GM20000 (cell line): Measurements from ENCODE around the gene NRAP.

Experiments
- DNase-seq: peaks from one replicate; pipeline ENCODE4 v3.0.0; 2012; ENCODE audit warnings: low spot score
- CTCF ChIP-seq: IDR thresholded peaks from 2 replicates; pipeline ENCODE4 v1.5.1; 2012; ENCODE audit warnings: mild to moderate bottlenecking, control low read depth; ENCODE audit errors: extremely low read depth, missing control alignments

NRAP gene

DNA sequence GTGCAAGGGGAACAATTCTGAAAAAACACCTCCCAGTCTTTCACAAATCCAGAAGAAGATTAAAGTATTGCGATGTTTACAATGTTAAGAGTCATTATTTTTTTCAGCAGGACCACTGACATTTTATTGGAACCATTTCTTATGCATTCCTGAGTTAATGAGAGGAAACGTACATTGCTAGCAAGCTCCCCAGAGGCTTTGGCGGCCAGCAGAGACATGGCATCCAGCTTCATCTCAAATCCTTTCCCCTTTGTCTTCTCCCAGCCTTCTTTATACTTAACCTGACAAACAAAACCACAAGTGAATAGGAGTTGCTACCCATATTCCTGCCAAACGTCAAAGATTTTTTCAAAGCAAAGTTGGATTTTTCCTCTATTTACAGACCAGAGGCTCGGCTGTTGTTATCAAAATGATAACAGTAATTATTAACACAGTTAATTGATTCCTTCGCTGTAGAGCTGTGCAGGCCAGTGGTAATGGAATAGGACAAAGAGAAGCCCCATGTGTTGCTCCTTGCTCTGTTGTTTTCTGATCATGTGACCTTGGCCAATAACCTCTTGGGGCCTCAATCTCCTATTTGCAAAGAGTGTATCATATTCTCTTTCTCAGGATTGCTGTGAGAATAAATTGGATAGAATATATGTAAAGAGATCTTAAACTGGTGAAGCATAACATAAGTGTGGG is 32.0 kb downstream of the NRAP start:
- DNase-seq, result no peak
- TF ChIP-seq CTCF, result no peak

DNA sequence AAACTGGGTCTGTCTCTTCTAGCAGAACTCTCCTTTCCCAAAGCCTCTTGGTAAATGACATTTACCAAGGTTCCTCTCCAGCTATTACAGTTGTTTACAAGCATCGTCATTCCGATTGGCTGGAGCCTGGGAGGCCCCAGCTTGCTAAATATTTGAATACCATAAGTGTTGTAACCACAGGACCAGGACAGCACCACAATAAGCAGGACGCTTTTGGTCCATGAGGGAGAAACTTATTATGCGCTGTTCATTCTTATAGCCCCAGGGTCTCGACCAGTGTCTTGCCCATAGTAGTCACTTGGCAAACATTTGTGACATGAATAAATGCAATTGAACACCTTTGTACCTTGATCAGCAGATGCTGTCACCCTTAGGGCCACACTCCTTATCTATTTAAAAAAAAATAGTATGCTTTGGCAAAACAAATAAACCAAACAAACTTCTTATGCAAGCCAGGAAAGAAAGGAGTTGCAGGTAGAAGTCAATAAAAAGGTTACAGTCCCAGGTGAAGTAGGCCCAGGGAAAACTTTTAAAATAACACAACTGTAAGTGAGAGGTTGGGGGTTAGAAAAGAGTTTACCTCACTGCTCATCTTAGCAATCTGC is 32.8 kb downstream of the NRAP start:
- TF ChIP-seq CTCF, result no peak
- no peak for DNase-seq

DNA sequence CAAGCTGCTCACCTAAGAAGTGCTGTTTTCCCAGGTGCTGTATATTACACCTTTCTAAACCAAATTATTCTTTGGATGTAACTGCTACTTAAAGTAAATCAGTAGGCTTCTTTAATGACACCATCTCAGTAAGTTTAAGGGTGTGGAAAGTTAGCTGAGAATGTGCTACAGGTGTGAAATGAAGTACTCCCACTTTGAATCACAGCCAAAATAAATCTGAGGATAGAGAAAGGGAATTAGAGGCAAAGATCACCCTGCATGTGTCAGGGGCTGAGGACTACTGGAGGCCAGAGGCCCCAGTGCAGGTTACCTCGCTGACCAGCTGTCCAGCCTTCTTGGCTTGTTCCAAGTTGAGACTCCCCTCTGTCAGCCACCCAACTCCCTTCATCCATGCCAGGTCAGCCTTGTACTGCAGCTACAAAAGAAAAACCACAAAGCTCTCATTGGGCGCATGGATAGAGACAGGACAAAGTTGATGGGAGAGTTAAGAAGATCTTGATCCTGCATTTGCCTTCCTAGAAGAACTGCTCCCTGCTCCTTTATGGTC is 35.2 kb downstream of the NRAP start:
- DNase-seq, result no peak

GRCh38 chr10:113627836-113628235 is 36.0 kb downstream of the NRAP start:
- no peak for DNase-seq
- TF ChIP-seq CTCF, result no peak

More for the DNA sequence above, 35.2 kb downstream of the NRAP start:
- no peak for TF ChIP-seq CTCF

DNA sequence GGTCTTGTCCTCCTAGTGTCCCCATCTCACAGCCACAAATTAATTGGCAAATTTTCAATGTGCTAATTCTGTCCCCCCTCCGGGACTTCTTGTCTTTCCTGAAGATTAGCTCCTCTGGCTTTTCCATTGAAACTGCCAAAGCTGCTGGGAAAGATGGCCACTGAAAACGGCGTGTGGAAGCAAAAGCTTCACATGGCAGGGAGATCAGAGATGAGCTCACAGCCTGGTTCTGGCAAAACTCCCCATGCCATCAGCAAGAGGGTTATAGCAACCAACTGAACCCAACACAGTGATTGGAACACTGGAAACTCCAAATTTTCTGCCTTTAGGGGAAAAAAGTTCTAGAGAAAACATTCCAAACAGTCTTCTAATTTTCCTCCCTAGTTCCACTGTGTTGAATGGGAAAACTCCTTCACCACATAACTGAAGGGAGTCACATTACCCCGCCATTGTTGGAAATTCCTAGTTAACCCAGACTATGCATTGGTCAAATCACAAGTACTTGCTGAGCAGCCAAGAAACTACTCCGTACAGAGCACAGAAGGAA is 37.0 kb downstream of the NRAP start:
- DNase-seq, result no peak
- TF ChIP-seq CTCF, result no peak

DNA sequence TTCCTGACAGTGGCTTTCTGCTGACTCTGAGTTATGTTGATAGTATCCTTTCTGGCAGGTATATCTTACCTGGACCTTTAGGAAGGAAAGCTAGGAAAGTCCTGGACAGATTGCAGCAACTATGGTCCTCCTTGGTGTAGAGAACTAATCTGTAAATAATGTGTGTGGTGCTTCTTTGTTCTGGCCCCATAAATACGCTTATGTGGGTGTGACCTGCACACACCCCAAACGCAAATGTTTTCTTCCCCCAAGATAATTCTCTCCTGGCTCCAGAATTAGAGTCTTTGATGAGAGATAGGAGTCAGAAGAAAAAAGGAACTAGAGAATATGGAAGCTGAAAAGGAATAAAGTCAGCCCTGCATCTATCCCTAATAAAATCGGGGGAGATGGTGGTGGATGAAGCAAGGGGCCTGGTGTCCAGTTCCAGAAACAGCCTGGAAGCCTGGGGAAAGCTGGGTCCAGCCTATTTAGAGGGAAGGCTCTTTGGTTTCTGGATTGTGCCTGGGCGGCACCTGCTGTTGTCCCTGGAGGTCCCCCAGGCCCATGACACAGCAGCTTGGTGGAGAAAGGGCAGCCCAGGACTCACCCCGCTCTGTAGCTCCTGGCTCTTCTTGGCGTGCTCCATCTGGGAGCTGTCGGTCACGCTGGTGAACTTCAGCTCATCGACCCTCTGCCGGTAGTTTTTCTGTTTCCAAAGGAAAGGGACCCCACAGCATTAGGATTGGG is 38.2 kb downstream of the NRAP start:
- no peak for DNase-seq
- no peak for TF ChIP-seq CTCF

DNA sequence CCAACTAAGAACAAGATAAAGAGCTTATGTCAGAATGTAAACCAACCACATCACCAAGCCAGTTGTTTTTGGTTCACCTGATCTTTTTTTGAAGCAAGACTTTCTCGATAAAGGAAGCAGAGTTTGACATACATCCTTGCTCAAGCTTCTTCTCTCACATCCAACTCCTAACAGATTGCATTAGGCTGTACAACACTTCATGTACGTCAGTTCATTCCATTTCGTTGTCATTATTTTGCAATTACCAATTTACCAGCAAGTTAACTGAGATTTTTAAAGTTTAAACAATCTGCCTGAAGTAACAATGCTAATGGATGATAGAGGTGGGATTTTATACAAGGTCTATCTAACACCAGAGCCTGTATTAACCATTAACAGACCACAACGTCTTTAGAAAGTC is 41.0 kb downstream of the NRAP start:
- TF ChIP-seq CTCF, result no peak
- DNase-seq, result no peak
